ENCODE data around the gene ITPR2. TPM values are rescaled to one million over a fixed set of nuclear protein-coding genes. Genes with fewer than 3 reads are reported as not detected.

The ITPR2 gene
- total RNA-seq, 2 donors from 2014 or later = 14.8 to 74.4 TPM

- no peak for TF ChIP-seq CTCF (conservative IDR thresholded peaks at IDR 0.05)
- no peak overlapping the region for H3K27ac ChIP-seq (ENCODE audit: low read depth, low read length)
- H3K4me1 Mint-ChIP-seq = no peaks in the 10 kb centered on the region
- H3K27me3 Mint-ChIP-seq (ENCODE audit: insufficient read depth) = no peaks in the 10 kb centered on the region
- no peak overlapping the region for H3K4me3 ChIP-seq (ENCODE audit: low read length)
- no peak for DNase-seq
- 92 to 96% methylated on average over 4 of the region's 4 CpGs for WGBS, 2 experiments (ENCODE audit: insufficient coverage in 1 of 2, insufficient read length in 1 of 2)
- no peaks in the 10 kb centered on the region for H3K36me3 Mint-ChIP-seq (ENCODE audit: low read depth)
- H3K27me3 ChIP-seq (ENCODE audit: control insufficient read depth, insufficient read depth, low read length, poor library complexity, severe bottlenecking) = no peaks in the 10 kb centered on the region
- H3K4me3 Mint-ChIP-seq = no peak overlapping the region
- no peaks in the 10 kb centered on the region for H3K4me1 ChIP-seq (ENCODE audit: control insufficient read depth, insufficient read depth, low read length)
- no peaks in the 10 kb centered on the region for H3K9me3 Mint-ChIP-seq
- no peaks in the 10 kb centered on the region for H3K9me3 ChIP-seq (ENCODE audit: control insufficient read depth, low read length)
- no peak overlapping the region for H3K27ac Mint-ChIP-seq
- H3K9ac ChIP-seq (ENCODE audit: extremely low read depth, low read length, poor library complexity, severe bottlenecking) = no peak overlapping the region
- no peaks in the 10 kb centered on the region for H3K36me3 ChIP-seq (ENCODE audit: control insufficient read depth, insufficient read depth, low read length)
Observed at GRCh38 chr12:26535826-26536225, 297.2 kb downstream of the ITPR2 start.

- H3K4me3 Mint-ChIP-seq = no peak overlapping the region
- 91 to 100% methylated on average over 2 to 3 of the region's 3 CpGs for WGBS, 2 experiments (ENCODE audit: insufficient coverage in 1 of 2, insufficient read length in 1 of 2)
Observed at GRCh38 chr12:26534071-26534470, 298.9 kb downstream of the ITPR2 start.

GRCh38 chr12:26533211-26533610 is 299.8 kb downstream of the ITPR2 start:
- Mint-ChIP-seq H3K9me3 (no peaks in the 10 kb centered on the region), H3K36me3 (ENCODE audit: low read depth) (no peaks in the 10 kb centered on the region), H3K27ac (no peak overlapping the region), H3K4me1 (no peaks in the 10 kb centered on the region), H3K4me3 (no peak overlapping the region), H3K27me3 (ENCODE audit: insufficient read depth) (no peaks in the 10 kb centered on the region)
- no peaks in the 10 kb centered on the region for H3K4me1 ChIP-seq (ENCODE audit: control insufficient read depth, insufficient read depth, low read length)
- H3K4me3 ChIP-seq (ENCODE audit: low read length) = no peak overlapping the region
- no peak for DNase-seq
- no peak overlapping the region for H3K27ac ChIP-seq (ENCODE audit: low read depth, low read length)
- no peaks in the 10 kb centered on the region for H3K27me3 ChIP-seq (ENCODE audit: control insufficient read depth, insufficient read depth, low read length, poor library complexity, severe bottlenecking)
- no peak for TF ChIP-seq CTCF (conservative IDR thresholded peaks at IDR 0.05)
- WGBS, 2 experiments (ENCODE audit: insufficient coverage in 1 of 2, insufficient read length in 1 of 2) = 93% methylated on average over 3 of the region's 3 CpGs; no CpG with 5 or more reads in 1 of the 2 experiments
- no peaks in the 10 kb centered on the region for H3K36me3 ChIP-seq (ENCODE audit: control insufficient read depth, insufficient read depth, low read length)
- H3K9me3 ChIP-seq (ENCODE audit: control insufficient read depth, low read length) = no peaks in the 10 kb centered on the region
- no peak overlapping the region for H3K9ac ChIP-seq (ENCODE audit: extremely low read depth, low read length, poor library complexity, severe bottlenecking)

More at GRCh38 chr12:26534071-26534470, 298.9 kb downstream of the ITPR2 start:
- Histone ChIP-seq H3K4me1 (ENCODE audit: control insufficient read depth, insufficient read depth, low read length) (no peaks in the 10 kb centered on the region), H3K27ac (ENCODE audit: low read depth, low read length) (no peak overlapping the region), H3K27me3 (ENCODE audit: control insufficient read depth, insufficient read depth, low read length, poor library complexity, severe bottlenecking) (no peaks in the 10 kb centered on the region), H3K9me3 (ENCODE audit: control insufficient read depth, low read length) (no peaks in the 10 kb centered on the region), H3K9ac (ENCODE audit: extremely low read depth, low read length, poor library complexity, severe bottlenecking) (no peak overlapping the region), H3K4me3 (ENCODE audit: low read length) (no peak overlapping the region), H3K36me3 (ENCODE audit: control insufficient read depth, insufficient read depth, low read length) (no peaks in the 10 kb centered on the region)
- H3K27me3 Mint-ChIP-seq (ENCODE audit: insufficient read depth) = no peaks in the 10 kb centered on the region
- no peaks in the 10 kb centered on the region for H3K36me3 Mint-ChIP-seq (ENCODE audit: low read depth)
- H3K27ac Mint-ChIP-seq = no peak overlapping the region
- no peaks in the 10 kb centered on the region for H3K4me1 Mint-ChIP-seq
- H3K9me3 Mint-ChIP-seq = no peaks in the 10 kb centered on the region
- TF ChIP-seq CTCF (conservative IDR thresholded peaks at IDR 0.05) = no peak
- no peak for DNase-seq

All from endodermal cell (in vitro differentiated cells).